ENCODE measurements around the gene IPO9.
"Not testable (repeated sequence)": the region's sequence is repeated elsewhere in the genome, so short reads cannot be mapped to it uniquely, and the experiment has no call there.

The IPO9 gene

DNA sequence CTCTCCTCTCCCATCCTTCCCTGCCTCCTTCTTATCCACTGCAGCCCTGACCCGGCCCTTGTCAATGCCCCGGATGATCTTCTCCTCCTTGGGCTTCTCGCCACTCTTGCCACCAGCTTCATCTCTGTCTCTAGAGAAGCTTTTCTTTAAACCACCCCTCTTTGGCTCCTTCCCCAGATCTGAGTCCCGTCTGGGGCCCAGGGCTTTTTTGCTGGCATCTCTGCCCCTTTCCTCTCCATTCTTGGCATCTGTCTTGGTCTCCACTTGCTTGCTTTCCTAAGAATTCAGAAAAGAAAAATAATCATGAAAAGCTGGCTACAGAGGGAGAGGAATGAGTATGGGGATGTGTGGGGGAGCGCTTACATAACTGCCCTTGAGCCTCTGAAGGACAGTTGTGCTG is 71.5 kb downstream of the IPO9 start:
- no peaks in the 10 kb centered on the region for H3K27me3 ChIP-seq (ENCODE audit: control insufficient read depth in 1 of 2, insufficient read depth in 2 of 2, low read length in 2 of 2)
- peaks cover 38% of the 10 kb centered on the region for H3K36me3 ChIP-seq (ENCODE audit: insufficient read depth, low read length)
- H3K9ac ChIP-seq (ENCODE audit: low read length) = no peak overlapping the region
- no peak overlapping the region for H3K4me3 ChIP-seq (ENCODE audit: low read depth in 1 of 2, low read length in 2 of 2)
- no peaks in the 10 kb centered on the region for H3K9me3 ChIP-seq (ENCODE audit: low read length)
- peaks cover 85% of the 10 kb centered on the region for H3K4me1 ChIP-seq (ENCODE audit: insufficient read depth, low read length)
- peak overlapping the region; percentile 71 for H3K27ac ChIP-seq (ENCODE audit: low read depth, low read length)

DNA sequence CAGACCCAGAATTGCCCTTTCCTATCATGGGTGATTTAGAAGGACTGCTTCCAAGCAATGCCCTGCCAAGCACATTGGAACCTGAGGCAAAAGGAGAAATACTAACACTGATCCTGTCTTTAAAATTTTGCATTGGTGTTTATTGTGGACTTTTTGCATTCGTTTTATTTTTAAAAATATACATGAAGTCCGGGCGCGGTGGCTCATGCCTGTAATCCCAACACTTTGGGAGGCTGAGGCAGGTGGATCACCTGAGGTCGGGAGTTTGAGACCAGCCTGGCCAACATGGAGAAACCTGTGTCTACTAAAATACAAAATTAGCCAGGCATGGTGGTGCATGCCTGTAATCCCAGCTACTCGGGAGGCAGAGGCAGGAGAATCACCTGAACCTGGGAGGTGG is 72.1 kb downstream of the IPO9 start:
- H3K27me3 ChIP-seq (ENCODE audit: control insufficient read depth in 1 of 2, insufficient read depth in 2 of 2, low read length in 2 of 2) = not testable (repeated sequence)

DNA sequence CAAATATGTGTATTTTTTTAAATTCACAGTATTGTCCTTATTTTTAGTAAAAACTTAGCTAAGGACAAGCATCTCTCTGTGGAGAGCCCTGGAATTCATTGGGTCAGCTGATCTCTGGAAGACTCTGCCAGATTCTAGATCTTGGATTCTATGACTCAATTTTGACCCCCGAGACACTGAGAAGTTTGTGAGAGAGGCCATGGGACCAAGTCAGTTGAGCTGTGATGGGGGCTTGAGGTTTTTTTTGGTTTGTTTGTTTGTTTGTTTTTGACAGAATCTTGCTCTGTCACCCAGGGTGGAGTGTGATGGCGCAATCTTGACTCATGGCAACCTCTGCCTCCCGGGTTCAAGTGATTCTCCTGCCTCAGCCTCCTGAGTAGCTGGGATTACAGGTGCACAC is 73.2 kb downstream of the IPO9 start:
- peaks cover 35% of the 10 kb centered on the region for H3K36me3 ChIP-seq (ENCODE audit: insufficient read depth, low read length)
- no peak overlapping the region for H3K4me3 ChIP-seq (ENCODE audit: low read depth in 1 of 2, low read length in 2 of 2)
- no peaks in the 10 kb centered on the region for H3K27me3 ChIP-seq (ENCODE audit: control insufficient read depth in 1 of 2, insufficient read depth in 2 of 2, low read length in 2 of 2)
- H3K9ac ChIP-seq (ENCODE audit: low read length) = no peak overlapping the region
- peak overlapping the region; percentile 74 for H3K27ac ChIP-seq (ENCODE audit: low read depth, low read length)
- H3K9me3 ChIP-seq (ENCODE audit: low read length) = no peaks in the 10 kb centered on the region
- peaks cover 87% of the 10 kb centered on the region for H3K4me1 ChIP-seq (ENCODE audit: insufficient read depth, low read length)

More for the DNA sequence above, 72.1 kb downstream of the IPO9 start:
- H3K27ac ChIP-seq (ENCODE audit: low read depth, low read length) = peak overlapping the region; percentile 71
- H3K4me1 ChIP-seq (ENCODE audit: insufficient read depth, low read length) = peaks cover 89% of the 10 kb centered on the region
- not testable (repeated sequence) for H3K9ac ChIP-seq (ENCODE audit: low read length); H3K9me3 ChIP-seq (ENCODE audit: low read length); H3K4me3 ChIP-seq (ENCODE audit: low read depth in 1 of 2, low read length in 2 of 2)
- peaks cover 38% of the 10 kb centered on the region for H3K36me3 ChIP-seq (ENCODE audit: insufficient read depth, low read length)

DNA sequence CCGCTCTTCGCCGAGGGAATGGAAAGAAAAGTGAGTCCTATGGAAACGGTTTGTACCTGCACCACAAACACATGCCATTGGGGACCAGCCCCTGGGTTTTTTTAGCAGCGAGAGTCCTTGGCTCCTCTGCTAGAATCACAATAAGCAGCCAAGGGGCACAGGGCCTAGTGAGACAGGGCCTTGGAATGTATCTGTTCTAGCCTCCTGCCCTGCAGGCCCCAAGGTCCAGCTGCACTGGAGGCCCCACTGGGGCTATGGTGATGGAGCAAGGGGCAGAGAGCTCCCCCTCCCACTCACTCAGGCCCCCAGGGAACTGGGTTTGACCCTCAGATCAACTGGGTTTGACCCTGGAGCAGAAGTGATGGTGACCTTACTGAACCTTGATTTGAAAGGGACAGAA is 74.2 kb downstream of the IPO9 start:
- H3K27ac ChIP-seq (ENCODE audit: low read depth, low read length) = peak overlapping the region; percentile 74
- H3K4me1 ChIP-seq (ENCODE audit: insufficient read depth, low read length) = peaks cover 87% of the 10 kb centered on the region
- no peak overlapping the region for H3K9ac ChIP-seq (ENCODE audit: low read length)
- H3K36me3 ChIP-seq (ENCODE audit: insufficient read depth, low read length) = peaks cover 26% of the 10 kb centered on the region
- no peaks in the 10 kb centered on the region for H3K27me3 ChIP-seq (ENCODE audit: control insufficient read depth in 1 of 2, insufficient read depth in 2 of 2, low read length in 2 of 2)
- no peak overlapping the region for H3K4me3 ChIP-seq (ENCODE audit: low read depth in 1 of 2, low read length in 2 of 2)
- no peaks in the 10 kb centered on the region for H3K9me3 ChIP-seq (ENCODE audit: low read length)

DNA sequence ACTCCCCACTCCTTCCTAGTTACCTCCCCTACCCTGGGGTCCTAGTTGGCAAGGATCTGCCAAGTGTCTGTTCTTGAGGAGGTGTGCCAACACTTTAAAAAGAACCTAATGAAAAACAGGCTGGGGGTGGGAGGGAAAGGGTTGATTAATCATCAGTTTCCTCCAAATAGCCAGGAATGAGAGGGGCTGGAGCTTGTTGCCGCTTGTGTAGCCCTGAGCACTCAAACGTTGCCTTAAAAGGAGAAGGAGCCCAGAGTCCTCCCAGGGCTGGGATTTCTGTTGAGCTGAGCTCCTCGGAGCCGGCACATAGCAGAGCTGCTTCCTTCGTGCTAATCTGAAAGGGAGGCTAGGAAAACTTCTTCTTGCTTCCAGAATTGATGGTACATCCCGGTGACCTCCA is 75.6 kb downstream of the IPO9 start:
- Histone ChIP-seq H3K4me3 (ENCODE audit: low read depth in 1 of 2, low read length in 2 of 2) (peak overlapping the region in 1 of 2 donors; percentile 17), H3K27ac (ENCODE audit: low read depth, low read length) (peak overlapping the region; percentile 74), H3K27me3 (ENCODE audit: control insufficient read depth in 1 of 2, insufficient read depth in 2 of 2, low read length in 2 of 2) (no peaks in the 10 kb centered on the region), H3K4me1 (ENCODE audit: insufficient read depth, low read length) (peaks cover 87% of the 10 kb centered on the region), H3K36me3 (ENCODE audit: insufficient read depth, low read length) (peaks cover 20% of the 10 kb centered on the region), H3K9ac (ENCODE audit: low read length) (peak overlapping the region; percentile 31), H3K9me3 (ENCODE audit: low read length) (no peaks in the 10 kb centered on the region)

DNA sequence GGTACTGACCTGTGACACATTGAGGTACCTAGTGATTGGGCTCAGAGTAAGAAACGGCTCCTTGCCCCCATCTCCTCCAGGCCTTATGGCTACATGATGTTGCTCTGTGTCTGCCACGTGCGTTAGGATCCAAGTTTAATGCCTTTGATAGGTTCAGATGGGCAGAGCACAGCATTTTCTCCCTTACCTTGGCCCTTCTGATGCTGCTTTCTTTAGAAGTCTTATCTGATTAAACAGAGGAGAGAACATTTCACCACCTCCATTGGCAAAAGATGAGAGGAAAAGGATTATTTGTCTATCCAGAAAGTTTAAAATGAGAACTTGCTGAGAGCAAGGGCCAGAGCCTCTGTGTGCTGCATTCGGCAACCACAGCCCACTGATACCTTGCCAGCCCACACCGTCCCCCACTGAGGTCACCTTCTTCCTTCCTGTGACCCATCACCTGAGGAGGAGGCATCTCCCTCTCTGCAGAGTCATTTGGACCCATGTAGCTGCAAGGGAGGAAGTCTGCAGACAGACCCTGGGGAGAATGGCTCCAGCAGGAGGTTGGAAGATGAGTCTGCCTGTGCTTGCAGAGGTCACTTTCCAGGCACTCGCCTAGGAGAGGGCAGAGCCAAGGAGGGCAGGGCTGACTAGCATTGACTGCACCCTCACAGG is 76.4 kb downstream of the IPO9 start:
- no peaks in the 10 kb centered on the region for H3K9me3 ChIP-seq (ENCODE audit: low read length)
- peaks cover 88% of the 10 kb centered on the region for H3K4me1 ChIP-seq (ENCODE audit: insufficient read depth, low read length)
- peak overlapping the region; percentile 74 for H3K27ac ChIP-seq (ENCODE audit: low read depth, low read length)
- peak overlapping the region in 1 of 2 donors; percentile 17 for H3K4me3 ChIP-seq (ENCODE audit: low read depth in 1 of 2, low read length in 2 of 2)
- peaks cover 12% of the 10 kb centered on the region for H3K36me3 ChIP-seq (ENCODE audit: insufficient read depth, low read length)
- no peaks in the 10 kb centered on the region for H3K27me3 ChIP-seq (ENCODE audit: control insufficient read depth in 1 of 2, insufficient read depth in 2 of 2, low read length in 2 of 2)
- H3K9ac ChIP-seq (ENCODE audit: low read length) = peak overlapping the region; percentile 31

DNA sequence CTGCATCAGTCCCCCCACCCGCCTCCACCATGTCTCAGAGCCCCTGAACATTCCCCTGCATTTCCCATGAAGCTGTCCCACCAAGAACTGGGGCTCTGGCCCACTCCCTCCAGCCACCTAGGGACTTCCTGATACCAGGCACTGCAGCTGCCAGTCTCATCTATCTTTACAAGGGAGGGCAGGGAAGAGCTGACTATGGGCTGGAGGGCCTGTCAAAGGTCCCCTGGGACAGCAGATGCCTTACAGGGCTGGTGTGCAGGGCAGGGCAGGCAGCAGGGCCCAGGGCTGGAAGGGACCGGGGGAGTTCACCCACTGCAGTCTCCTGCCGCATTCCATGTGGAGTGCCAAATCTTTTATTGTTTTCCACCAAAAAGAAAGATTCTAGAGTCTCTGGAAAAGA is 77.4 kb downstream of the IPO9 start:
- peak overlapping the region; percentile 74 for H3K27ac ChIP-seq (ENCODE audit: low read depth, low read length)
- H3K27me3 ChIP-seq (ENCODE audit: control insufficient read depth in 1 of 2, insufficient read depth in 2 of 2, low read length in 2 of 2) = no peaks in the 10 kb centered on the region
- peak overlapping the region; percentile 31 for H3K9ac ChIP-seq (ENCODE audit: low read length)
- peaks cover 8% of the 10 kb centered on the region for H3K36me3 ChIP-seq (ENCODE audit: insufficient read depth, low read length)
- no peaks in the 10 kb centered on the region for H3K9me3 ChIP-seq (ENCODE audit: low read length)
- H3K4me3 ChIP-seq (ENCODE audit: low read depth in 1 of 2, low read length in 2 of 2) = no peak overlapping the region
- peaks cover 89% of the 10 kb centered on the region for H3K4me1 ChIP-seq (ENCODE audit: insufficient read depth, low read length)

DNA sequence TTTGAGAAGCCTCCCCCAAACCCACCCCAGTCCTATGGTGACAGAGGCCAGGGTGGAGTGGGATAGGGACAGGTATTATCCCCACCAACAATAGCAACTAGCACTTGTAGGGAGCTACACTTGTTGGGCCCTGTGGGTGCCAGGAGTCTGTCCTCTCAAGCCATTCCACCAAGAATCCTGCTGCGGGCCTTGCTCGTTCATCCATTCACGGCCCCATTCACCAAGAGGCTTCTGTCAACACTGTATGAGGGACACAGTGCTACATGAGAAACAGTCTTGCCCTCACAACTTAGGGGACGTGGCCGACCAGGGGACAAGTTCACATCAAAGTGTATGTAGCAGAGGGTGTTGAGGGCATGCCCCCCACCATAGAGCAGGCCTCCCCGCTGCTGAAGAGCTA is 78.7 kb downstream of the IPO9 start:
- Histone ChIP-seq H3K9me3 (ENCODE audit: low read length) (no peaks in the 10 kb centered on the region), H3K4me1 (ENCODE audit: insufficient read depth, low read length) (peaks cover 93% of the 10 kb centered on the region), H3K36me3 (ENCODE audit: insufficient read depth, low read length) (peaks cover 19% of the 10 kb centered on the region), H3K9ac (ENCODE audit: low read length) (no peak overlapping the region), H3K4me3 (ENCODE audit: low read depth in 1 of 2, low read length in 2 of 2) (no peak overlapping the region), H3K27me3 (ENCODE audit: control insufficient read depth in 1 of 2, insufficient read depth in 2 of 2, low read length in 2 of 2) (no peaks in the 10 kb centered on the region), H3K27ac (ENCODE audit: low read depth, low read length) (peak overlapping the region; percentile 74)

DNA sequence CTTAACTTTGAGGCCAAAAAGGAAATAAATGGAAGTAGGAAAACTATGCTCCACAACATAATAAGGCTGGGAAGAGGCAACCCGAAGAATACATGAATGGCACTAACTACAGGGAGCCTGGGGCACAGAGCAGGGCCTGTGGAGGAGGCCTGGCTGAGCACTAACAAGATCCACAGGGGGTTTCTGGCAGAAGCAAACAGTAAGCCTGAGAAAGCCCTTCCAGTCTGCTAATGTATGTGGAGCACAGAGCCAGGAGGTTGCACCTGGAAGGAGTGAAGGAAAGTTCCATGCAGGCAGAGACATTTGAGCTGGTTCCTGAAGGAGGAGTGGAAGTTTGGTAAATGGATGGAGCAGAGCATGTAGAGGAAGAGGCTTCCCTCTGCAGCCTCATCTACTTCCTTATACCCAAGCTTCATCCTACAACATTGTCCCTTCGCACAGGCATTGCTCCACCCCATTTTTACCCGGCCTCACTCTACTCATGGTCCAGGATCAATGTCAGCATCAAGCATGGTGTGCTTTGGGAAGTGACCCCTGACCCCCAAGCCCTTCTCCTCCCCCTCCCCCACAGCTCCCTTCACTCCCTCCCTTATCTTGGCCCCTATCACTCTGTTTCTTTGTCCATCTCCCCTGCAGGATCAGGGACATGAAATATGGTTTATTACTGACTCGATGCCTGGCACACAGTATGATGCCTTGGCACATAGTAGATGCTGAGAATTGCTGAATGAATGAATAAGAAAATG is 83.0 kb downstream of the IPO9 start:
- no peaks in the 10 kb centered on the region for H3K9me3 ChIP-seq (ENCODE audit: low read length)
- H3K9ac ChIP-seq (ENCODE audit: low read length) = no peak overlapping the region
- peaks cover 19% of the 10 kb centered on the region for H3K36me3 ChIP-seq (ENCODE audit: insufficient read depth, low read length)
- peaks cover 98% of the 10 kb centered on the region for H3K4me1 ChIP-seq (ENCODE audit: insufficient read depth, low read length)
- peak overlapping the region; percentile 64 for H3K27ac ChIP-seq (ENCODE audit: low read depth, low read length)
- H3K27me3 ChIP-seq (ENCODE audit: control insufficient read depth in 1 of 2, insufficient read depth in 2 of 2, low read length in 2 of 2) = no peaks in the 10 kb centered on the region
- peak overlapping the region in 1 of 2 donors; percentile 24 for H3K4me3 ChIP-seq (ENCODE audit: low read depth in 1 of 2, low read length in 2 of 2)

DNA sequence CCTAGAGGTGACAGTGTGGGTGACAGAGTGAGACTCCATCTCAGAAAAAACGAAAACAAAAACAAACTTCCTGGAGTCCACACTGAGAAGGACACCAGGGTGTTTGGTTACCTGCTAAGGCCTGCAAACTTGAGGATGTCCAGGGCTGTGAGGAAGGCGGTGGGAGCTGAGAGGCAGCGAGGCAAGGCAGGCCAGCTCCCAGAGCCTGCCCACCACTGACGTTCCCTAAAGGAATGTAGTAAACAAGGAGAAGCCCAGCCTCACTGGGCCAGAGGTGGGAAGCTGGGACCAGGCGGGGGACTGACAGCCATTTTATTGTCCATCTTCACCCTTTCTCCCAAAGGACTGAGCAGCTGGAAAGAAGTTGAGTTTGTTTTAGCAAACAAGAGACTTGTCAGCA is 83.9 kb downstream of the IPO9 start:
- peaks cover 98% of the 10 kb centered on the region for H3K4me1 ChIP-seq (ENCODE audit: insufficient read depth, low read length)
- H3K36me3 ChIP-seq (ENCODE audit: insufficient read depth, low read length) = peaks cover 19% of the 10 kb centered on the region
- no peaks in the 10 kb centered on the region for H3K9me3 ChIP-seq (ENCODE audit: low read length)
- H3K4me3 ChIP-seq (ENCODE audit: low read depth in 1 of 2, low read length in 2 of 2) = peak overlapping the region in 1 of 2 donors; percentile 11
- no peaks in the 10 kb centered on the region for H3K27me3 ChIP-seq (ENCODE audit: control insufficient read depth in 1 of 2, insufficient read depth in 2 of 2, low read length in 2 of 2)
- H3K27ac ChIP-seq (ENCODE audit: low read depth, low read length) = peak overlapping the region; percentile 64
- no peak overlapping the region for H3K9ac ChIP-seq (ENCODE audit: low read length)

DNA sequence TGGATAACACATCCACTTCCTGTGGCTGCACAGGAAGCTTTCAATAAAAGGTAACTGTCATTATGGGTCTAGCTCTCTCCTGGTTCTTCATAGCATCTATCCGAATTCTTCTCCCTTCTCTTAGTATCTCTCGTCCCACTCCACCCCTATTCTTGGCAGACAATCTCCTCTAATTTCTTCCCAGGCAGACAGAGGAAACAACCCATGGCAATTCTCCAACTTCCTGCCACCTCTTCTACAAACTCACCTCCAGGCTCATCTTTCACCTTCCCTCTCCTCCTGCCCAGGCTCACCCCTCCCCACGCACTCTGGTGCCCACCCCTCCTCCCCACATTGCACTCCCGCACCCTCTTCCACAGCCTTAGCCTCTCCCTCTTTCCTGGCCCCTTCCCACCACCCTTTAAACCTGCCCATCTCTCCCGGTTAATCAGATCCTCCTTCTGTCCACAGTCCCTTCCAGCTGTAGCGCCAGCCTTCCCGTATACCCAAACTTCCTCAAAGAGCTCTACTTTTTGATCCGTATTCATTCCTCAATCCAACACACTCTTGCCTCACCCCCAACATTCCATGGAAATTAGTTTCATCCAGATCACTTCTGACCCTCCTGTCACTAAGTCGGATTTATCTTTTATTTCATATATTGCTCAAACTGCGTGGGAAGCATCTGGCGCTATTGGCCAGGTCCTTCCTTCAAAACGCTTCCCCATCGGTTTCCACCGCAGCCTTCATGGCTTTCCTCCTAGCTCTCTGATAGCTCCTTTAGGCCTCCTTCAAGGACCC is 85.7 kb downstream of the IPO9 start:
- Histone ChIP-seq H3K27me3 (ENCODE audit: control insufficient read depth in 1 of 2, insufficient read depth in 2 of 2, low read length in 2 of 2) (no peaks in the 10 kb centered on the region), H3K27ac (ENCODE audit: low read depth, low read length) (peak overlapping the region; percentile 73), H3K9me3 (ENCODE audit: low read length) (no peaks in the 10 kb centered on the region)

More for the DNA sequence above, 85.7 kb downstream of the IPO9 start:
- H3K9ac ChIP-seq (ENCODE audit: low read length) = peak overlapping the region; percentile 3
- H3K4me1 ChIP-seq (ENCODE audit: insufficient read depth, low read length) = peaks cover 98% of the 10 kb centered on the region
- H3K36me3 ChIP-seq (ENCODE audit: insufficient read depth, low read length) = peaks cover 10% of the 10 kb centered on the region
- no peak overlapping the region for H3K4me3 ChIP-seq (ENCODE audit: low read depth in 1 of 2, low read length in 2 of 2)
